HepG2 (cell line): ENCODE results near the gene SLC25A1. TPM values are rescaled to one million over a fixed set of nuclear protein-coding genes. Genes with fewer than 3 reads are reported as not detected.

ENCODE experiments used
- ATAC-seq: fragments of 200-7000 bp; cut with Tn5 transposase; 3 replicates; pipeline ENCODE4 v1.9.1; 2020; ENCODE audit warnings: mild to moderate bottlenecking, moderate library complexity
- BruUV-seq: library from RNA; stranded (reverse); fragments of 400-500 nt; replicated peaks from 2 replicates; lab custom pipeline; 2021; lab: Mats Ljungman, UMichigan
- CTCF ChIA-PET: fragments of 300-600 bp; formaldehyde crosslinking; extraction: SDS; loops from one replicate; lab custom pipeline; 2021; ENCODE audit warnings: low total read pairs, inconsistent platforms, low intra/inter-chr PET ratio; lab: Yijun Ruan, JAX
- POLR2A ChIA-PET: fragments of 350-600 bp; sonication (Branson Sonifier 250); formaldehyde crosslinking; loops from one replicate; lab custom pipeline; 2020; ENCODE audit warnings: antibody characterized with exemption, inconsistent platforms; lab: Yijun Ruan, JAX
- DNase-seq: peaks from one replicate; pipeline ENCODE4 v3.0.0-alpha.2; 2015; ENCODE audit warnings: low spot score
- FAIRE-seq: peaks from 3 replicates; lab custom pipeline; 2011; peaks lifted over from hg19 to GRCh38; lab: Jason Lieb, UNC
- H2AFZ ChIP-seq: one replicate; pipeline ENCODE4 v1.6.1; 2011; ENCODE audit warnings: low read length, inconsistent platforms
- H3K27ac ChIP-seq: fragments of 300-600 bp; 3 replicates; pipeline ENCODE4 v1.8.0; 2011; ENCODE audit warnings: mixed run types, mild to moderate bottlenecking, mixed read lengths, low read length, inconsistent platforms; ENCODE audit not compliant: insufficient read depth; ENCODE audit errors: extremely low read length
- H3K27me3 ChIP-seq, 2 experiments: fragments of 200-600 bp in 1 of 2; 2 replicates in 1 of 2; 3 replicates in 1 of 2; pipeline versions ENCODE4 v1.6.0 to v1.8.0; 2011; ENCODE audit warnings: low read length in 2 of 2, mild to moderate bottlenecking in 2 of 2, moderate library complexity in 2 of 2, inconsistent platforms in 1 of 2; ENCODE audit not compliant: insufficient read depth in 2 of 2, control insufficient read depth in 1 of 2
- H3K36me3 ChIP-seq, 2 experiments: fragments of 200-600 bp in 1 of 2; replicated peaks in 1 of 2; 2 replicates in 1 of 2; 3 replicates in 1 of 2; pipeline versions ENCODE4 v1.5.1 to v1.8.0; 2011; ENCODE audit warnings: low read length in 2 of 2, inconsistent platforms in 1 of 2; ENCODE audit not compliant: insufficient read depth in 2 of 2, control insufficient read depth in 1 of 2
- H3K4me1 ChIP-seq: 2 replicates; pipeline ENCODE4 v1.5.1; 2012; ENCODE audit warnings: low read length, inconsistent platforms; ENCODE audit not compliant: insufficient read depth
- H3K4me2 ChIP-seq: 2 replicates; pipeline ENCODE4 v1.6.0; 2011; ENCODE audit warnings: low read depth, low read length, inconsistent platforms
- H3K4me3 ChIP-seq, 3 experiments: fragments of 200-600 bp in 1 of 3; sonication (generic), shearing (Covaris generic) in 1 of 3; replicated peaks in 1 of 3; 2 replicates each; pipeline ENCODE4 v1.5.1; 2011 to 2016; ENCODE audit warnings: low read length in 3 of 3, inconsistent platforms in 2 of 3, low read depth in 2 of 3, mild to moderate bottlenecking in 2 of 3, control low read depth in 1 of 3, mixed read lengths in 1 of 3; ENCODE audit not compliant: insufficient read depth in 1 of 3
- H3K79me2 ChIP-seq: one replicate; pipeline ENCODE4 v1.6.1; 2011; ENCODE audit warnings: low read length, inconsistent platforms; ENCODE audit not compliant: insufficient read depth
- H3K9ac ChIP-seq: 2 replicates; pipeline ENCODE4 v1.6.0; 2011; ENCODE audit warnings: mild to moderate bottlenecking, low read depth, low read length, inconsistent platforms; ENCODE audit not compliant: insufficient read depth
- H3K9me3 ChIP-seq: 2 replicates; pipeline ENCODE4 v1.5.1; 2012; ENCODE audit warnings: mild to moderate bottlenecking, low read length
- H4K20me1 ChIP-seq: 2 replicates; pipeline ENCODE4 v1.6.0; 2011; ENCODE audit warnings: inconsistent platforms, mild to moderate bottlenecking, low read length, moderate library complexity; ENCODE audit not compliant: insufficient read depth
- ARHGAP35 ChIP-seq: sonication (generic); formaldehyde crosslinking; IDR thresholded peaks from 2 replicates; pipeline ENCODE4 v1.9.0; 2022; ENCODE audit warnings: mild to moderate bottlenecking, inconsistent platforms, moderate library complexity, missing genetic modification reagents, borderline replicate concordance
- EED ChIP-seq: sonication (generic); formaldehyde crosslinking; IDR thresholded peaks from 2 replicates; pipeline ENCODE4 v1.5.0; 2020; ENCODE audit warnings: mild to moderate bottlenecking, missing genetic modification reagents
- GATAD1 ChIP-seq: IDR thresholded peaks from 2 replicates; pipeline ENCODE4 v1.6.1; 2016; ENCODE audit warnings: missing genetic modification reagents, missing compliant biosample characterization
- GATAD2A ChIP-seq: IDR thresholded peaks from 2 replicates; pipeline ENCODE4 v1.6.1; 2016
- HOXA3 ChIP-seq: sonication (generic); formaldehyde crosslinking; IDR thresholded peaks from 2 replicates; pipeline ENCODE4 v1.5.0; 2020; ENCODE audit warnings: missing genetic modification reagents
- ISX ChIP-seq: sonication (generic); formaldehyde crosslinking; conservative IDR thresholded peaks from 2 replicates; pipeline ENCODE4 v1.5.0; 2020; ENCODE audit warnings: missing genetic modification reagents
- PHB2 ChIP-seq: fragments of 450-650 bp; IDR thresholded peaks from 2 replicates; pipeline ENCODE4 v1.6.1; 2018; ENCODE audit not compliant: partially characterized antibody
- SNAPC2 ChIP-seq: sonication (generic); formaldehyde crosslinking; IDR thresholded peaks from 2 replicates; pipeline ENCODE4 v1.8.1; 2022; ENCODE audit warnings: mild to moderate bottlenecking, missing genetic modification reagents
- ZBTB8A ChIP-seq: sonication (generic); formaldehyde crosslinking; IDR thresholded peaks from 2 replicates; pipeline ENCODE4 v1.4.0; 2020; ENCODE audit warnings: mild to moderate bottlenecking, low read depth, missing genetic modification reagents, borderline replicate concordance
- WGBS: methylation state at CpG from one replicate; pipeline ENCODE4 v1.1.6; 2017; ENCODE audit warnings: low lambda C conversion rate; 5-methylcytosine and 5-hydroxymethylcytosine counted together
- in situ Hi-C: cut with HindIII; loops from 2 replicates; pipeline ENCODE4 v1.10.0; 2017; ENCODE audit warnings: low pct_unique_long_range_greater_than_20kb; ENCODE audit not compliant: extremely low pct_ligation_motif_present
- intact Hi-C: fragments of 100-400 bp; cut with micrococcal nuclease; formaldehyde crosslinking; loops from one replicate; pipeline ENCODE4 v1.10.0; 2022; ENCODE audit not compliant: unreplicated experiment
- polyA plus RNA-seq, 8 experiments: library from polyadenylated mRNA; depleted of rRNA in 3 of 8; stranded (reverse) in 7 of 8; unstranded in 1 of 8; fragments of >200 nt; fragmentation: Illumina TruSeq in 4 of 8; extraction: Trizol in 4 of 8; gene quantifications; 2 replicates each; pipeline versions ENCODE4 v1.2.1 to v1.2.3, GENCODE V29; 2011 to 2016; ENCODE audit warnings: low read depth in 4 of 8, missing spikeins in 1 of 8, mixed read lengths in 1 of 8; ENCODE audit not compliant: insufficient read depth in 1 of 8
- total RNA-seq, 5 experiments: library from RNA; depleted of rRNA; stranded (reverse); fragments of >200 nt; fragmentation: Illumina TruSeq; extraction: Trizol; gene quantifications; 2 replicates each; pipeline ENCODE4 v1.2.3, GENCODE V29; 2016; ENCODE audit warnings: low read depth in 1 of 5
- TF ChIP-seq, protein P1 (sequence below): sonication (generic); formaldehyde crosslinking; IDR thresholded peaks from 2 replicates; pipeline ENCODE4 v1.8.0; 2022; ENCODE audit warnings: low read depth, missing genetic modification reagents
- TF ChIP-seq, protein P2 (sequence below): IDR thresholded peaks from 2 replicates; pipeline ENCODE4 v1.6.1; 2016; ENCODE audit warnings: low read depth, missing genetic modification reagents, missing compliant biosample characterization
- TF ChIP-seq, protein P3 (sequence below): sonication (generic); formaldehyde crosslinking; IDR thresholded peaks from 2 replicates; pipeline ENCODE4 v1.4.0; 2020; ENCODE audit warnings: mild to moderate bottlenecking, missing genetic modification reagents

Gene SLC25A1
- total and polyA plus RNA-seq, 2 of the 13 experiments (the other 11 are each of a cell fraction or from before 2014, with no cell fraction given), result 49.4 to 161 TPM

DNA sequence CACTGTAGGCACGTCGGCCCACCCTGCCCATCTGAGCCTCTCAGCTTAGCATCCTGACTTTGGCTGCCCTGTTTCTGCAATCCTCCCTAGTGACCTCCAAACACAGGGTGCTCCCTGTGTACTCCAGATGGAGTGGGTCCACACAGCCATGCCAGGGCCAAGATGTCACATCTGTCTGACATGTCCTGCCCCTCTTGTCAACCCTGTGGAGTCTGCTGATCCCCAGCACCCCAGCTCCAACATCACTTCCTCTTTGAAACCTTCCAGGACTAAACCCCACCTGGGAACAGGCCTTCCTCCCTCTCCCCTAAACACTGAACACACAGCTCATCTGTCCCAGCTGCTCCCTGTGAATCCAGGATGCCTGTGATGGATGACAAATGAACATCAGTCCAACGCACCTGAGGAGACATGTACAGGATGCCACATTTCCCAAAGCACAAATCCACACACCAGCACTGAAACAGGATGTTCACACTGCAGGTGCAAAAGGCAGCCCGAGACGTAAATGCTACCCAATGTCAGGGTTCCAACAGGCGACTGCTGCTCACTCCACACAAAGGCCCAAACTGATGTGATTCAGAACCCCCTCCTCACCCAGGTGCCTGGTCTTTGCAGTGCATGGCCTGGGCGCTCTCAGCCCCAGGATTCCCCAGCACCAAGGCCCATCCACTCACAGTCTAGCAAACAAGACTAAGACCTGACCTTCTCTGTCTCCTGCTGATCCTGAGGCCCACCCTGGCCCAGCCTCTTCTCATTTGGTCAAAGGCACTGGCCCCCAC, 49.4 kb downstream of the SLC25A1 start:
- POLR2A ChIA-PET, result no interaction called here
- no peak overlapping the region for H3K27ac ChIP-seq
- DNase-seq, result no peak
- H4K20me1 ChIP-seq, result no peaks in the 10 kb centered on the region
- H3K27me3 ChIP-seq, result peaks cover 3 to 44% of the 10 kb centered on the region in 2 experiments; a peak in 4 of 5 replicates
- 40% methylated on average over 3 of the region's 7 CpGs for WGBS
- BruUV-seq, result no TSS peak
- H3K36me3 ChIP-seq, result peaks cover 4 to 10% of the 10 kb centered on the region in 2 experiments; a peak in 4 of 5 replicates
- H3K9me3 ChIP-seq, result no peaks in the 10 kb centered on the region
- peaks cover 22% of the 10 kb centered on the region for H3K4me1 ChIP-seq
- no peak for ATAC-seq
- H3K4me2 ChIP-seq, result no peak overlapping the region
- in situ Hi-C loops (no loop called here), intact Hi-C loops (no loop called here)
- CTCF ChIA-PET, result no interaction called here
- H2AFZ ChIP-seq, result no peak overlapping the region
- H3K79me2 ChIP-seq, result no peaks in the 10 kb centered on the region
- no peak for FAIRE-seq
- H3K4me3 ChIP-seq, result no peak overlapping the region
- H3K9ac ChIP-seq, result no peak overlapping the region
- no peak for TF ChIP-seq ZBTB8A
- TF ChIP-seq, protein P1, sequence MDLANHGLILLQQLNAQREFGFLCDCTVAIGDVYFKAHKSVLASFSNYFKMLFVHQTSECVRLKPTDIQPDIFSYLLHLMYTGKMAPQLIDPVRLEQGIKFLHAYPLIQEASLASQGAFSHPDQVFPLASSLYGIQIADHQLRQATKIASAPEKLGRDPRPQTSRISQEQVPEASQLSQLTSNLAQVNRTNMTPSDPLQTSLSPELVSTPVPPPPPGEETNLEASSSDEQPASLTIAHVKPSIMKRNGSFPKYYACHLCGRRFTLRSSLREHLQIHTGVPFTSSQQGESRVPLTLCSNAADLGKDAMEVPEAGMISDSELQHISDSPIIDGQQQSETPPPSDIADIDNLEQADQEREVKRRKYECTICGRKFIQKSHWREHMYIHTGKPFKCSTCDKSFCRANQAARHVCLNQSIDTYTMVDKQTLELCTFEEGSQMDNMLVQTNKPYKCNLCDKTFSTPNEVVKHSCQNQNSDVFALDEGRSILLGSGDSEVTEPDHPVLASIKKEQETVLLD, result no peak
- no peak for TF ChIP-seq GATAD1 (CRISPR knock-in tag)
- no peak for TF ChIP-seq EED (CRISPR knock-in tag)
- TF ChIP-seq ARHGAP35 (CRISPR knock-in tag), result no peak
- TF ChIP-seq SNAPC2 (CRISPR knock-in tag), result no peak
- no peak for TF ChIP-seq HOXA3 (CRISPR knock-in tag)
- TF ChIP-seq, protein P2, sequence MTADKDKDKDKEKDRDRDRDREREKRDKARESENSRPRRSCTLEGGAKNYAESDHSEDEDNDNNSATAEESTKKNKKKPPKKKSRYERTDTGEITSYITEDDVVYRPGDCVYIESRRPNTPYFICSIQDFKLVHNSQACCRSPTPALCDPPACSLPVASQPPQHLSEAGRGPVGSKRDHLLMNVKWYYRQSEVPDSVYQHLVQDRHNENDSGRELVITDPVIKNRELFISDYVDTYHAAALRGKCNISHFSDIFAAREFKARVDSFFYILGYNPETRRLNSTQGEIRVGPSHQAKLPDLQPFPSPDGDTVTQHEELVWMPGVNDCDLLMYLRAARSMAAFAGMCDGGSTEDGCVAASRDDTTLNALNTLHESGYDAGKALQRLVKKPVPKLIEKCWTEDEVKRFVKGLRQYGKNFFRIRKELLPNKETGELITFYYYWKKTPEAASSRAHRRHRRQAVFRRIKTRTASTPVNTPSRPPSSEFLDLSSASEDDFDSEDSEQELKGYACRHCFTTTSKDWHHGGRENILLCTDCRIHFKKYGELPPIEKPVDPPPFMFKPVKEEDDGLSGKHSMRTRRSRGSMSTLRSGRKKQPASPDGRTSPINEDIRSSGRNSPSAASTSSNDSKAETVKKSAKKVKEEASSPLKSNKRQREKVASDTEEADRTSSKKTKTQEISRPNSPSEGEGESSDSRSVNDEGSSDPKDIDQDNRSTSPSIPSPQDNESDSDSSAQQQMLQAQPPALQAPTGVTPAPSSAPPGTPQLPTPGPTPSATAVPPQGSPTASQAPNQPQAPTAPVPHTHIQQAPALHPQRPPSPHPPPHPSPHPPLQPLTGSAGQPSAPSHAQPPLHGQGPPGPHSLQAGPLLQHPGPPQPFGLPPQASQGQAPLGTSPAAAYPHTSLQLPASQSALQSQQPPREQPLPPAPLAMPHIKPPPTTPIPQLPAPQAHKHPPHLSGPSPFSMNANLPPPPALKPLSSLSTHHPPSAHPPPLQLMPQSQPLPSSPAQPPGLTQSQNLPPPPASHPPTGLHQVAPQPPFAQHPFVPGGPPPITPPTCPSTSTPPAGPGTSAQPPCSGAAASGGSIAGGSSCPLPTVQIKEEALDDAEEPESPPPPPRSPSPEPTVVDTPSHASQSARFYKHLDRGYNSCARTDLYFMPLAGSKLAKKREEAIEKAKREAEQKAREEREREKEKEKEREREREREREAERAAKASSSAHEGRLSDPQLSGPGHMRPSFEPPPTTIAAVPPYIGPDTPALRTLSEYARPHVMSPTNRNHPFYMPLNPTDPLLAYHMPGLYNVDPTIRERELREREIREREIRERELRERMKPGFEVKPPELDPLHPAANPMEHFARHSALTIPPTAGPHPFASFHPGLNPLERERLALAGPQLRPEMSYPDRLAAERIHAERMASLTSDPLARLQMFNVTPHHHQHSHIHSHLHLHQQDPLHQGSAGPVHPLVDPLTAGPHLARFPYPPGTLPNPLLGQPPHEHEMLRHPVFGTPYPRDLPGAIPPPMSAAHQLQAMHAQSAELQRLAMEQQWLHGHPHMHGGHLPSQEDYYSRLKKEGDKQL (CRISPR knock-in tag), result no peak
- no peak for TF ChIP-seq GATAD2A
- no peak for TF ChIP-seq PHB2
- TF ChIP-seq ISX, result no peak
- TF ChIP-seq, protein P3, sequence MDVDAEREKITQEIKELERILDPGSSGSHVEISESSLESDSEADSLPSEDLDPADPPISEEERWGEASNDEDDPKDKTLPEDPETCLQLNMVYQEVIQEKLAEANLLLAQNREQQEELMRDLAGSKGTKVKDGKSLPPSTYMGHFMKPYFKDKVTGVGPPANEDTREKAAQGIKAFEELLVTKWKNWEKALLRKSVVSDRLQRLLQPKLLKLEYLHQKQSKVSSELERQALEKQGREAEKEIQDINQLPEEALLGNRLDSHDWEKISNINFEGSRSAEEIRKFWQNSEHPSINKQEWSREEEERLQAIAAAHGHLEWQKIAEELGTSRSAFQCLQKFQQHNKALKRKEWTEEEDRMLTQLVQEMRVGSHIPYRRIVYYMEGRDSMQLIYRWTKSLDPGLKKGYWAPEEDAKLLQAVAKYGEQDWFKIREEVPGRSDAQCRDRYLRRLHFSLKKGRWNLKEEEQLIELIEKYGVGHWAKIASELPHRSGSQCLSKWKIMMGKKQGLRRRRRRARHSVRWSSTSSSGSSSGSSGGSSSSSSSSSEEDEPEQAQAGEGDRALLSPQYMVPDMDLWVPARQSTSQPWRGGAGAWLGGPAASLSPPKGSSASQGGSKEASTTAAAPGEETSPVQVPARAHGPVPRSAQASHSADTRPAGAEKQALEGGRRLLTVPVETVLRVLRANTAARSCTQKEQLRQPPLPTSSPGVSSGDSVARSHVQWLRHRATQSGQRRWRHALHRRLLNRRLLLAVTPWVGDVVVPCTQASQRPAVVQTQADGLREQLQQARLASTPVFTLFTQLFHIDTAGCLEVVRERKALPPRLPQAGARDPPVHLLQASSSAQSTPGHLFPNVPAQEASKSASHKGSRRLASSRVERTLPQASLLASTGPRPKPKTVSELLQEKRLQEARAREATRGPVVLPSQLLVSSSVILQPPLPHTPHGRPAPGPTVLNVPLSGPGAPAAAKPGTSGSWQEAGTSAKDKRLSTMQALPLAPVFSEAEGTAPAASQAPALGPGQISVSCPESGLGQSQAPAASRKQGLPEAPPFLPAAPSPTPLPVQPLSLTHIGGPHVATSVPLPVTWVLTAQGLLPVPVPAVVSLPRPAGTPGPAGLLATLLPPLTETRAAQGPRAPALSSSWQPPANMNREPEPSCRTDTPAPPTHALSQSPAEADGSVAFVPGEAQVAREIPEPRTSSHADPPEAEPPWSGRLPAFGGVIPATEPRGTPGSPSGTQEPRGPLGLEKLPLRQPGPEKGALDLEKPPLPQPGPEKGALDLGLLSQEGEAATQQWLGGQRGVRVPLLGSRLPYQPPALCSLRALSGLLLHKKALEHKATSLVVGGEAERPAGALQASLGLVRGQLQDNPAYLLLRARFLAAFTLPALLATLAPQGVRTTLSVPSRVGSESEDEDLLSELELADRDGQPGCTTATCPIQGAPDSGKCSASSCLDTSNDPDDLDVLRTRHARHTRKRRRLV, result no peak
